Measurements from ENCODE around the gene OLFML2B. TPM values are rescaled to one million over a fixed set of nuclear protein-coding genes. Genes with fewer than 3 reads are reported as not detected.
A peak's percentile ranks its signal among the peaks of the same experiment; 100 is the strongest.

The OLFML2B gene
- total RNA-seq, 1 donor from 2014 or later = 29.7 TPM

- Histone ChIP-seq H3K9me3 (ENCODE audit: control insufficient read depth in 3 of 3, low read length in 3 of 3) (no peaks in the 10 kb centered on the region), H3K4me3 (ENCODE audit: low read length in 3 of 3) (no peak overlapping the region), H3K36me3 (ENCODE audit: control insufficient read depth in 3 of 3, insufficient read depth in 3 of 3, low read length in 3 of 3) (peaks cover 3 to 4% (median 3%) of the 10 kb centered on the region in 3 donors), H3K27ac (ENCODE audit: low read depth, low read length) (no peak overlapping the region), H3K4me1 (ENCODE audit: control insufficient read depth in 3 of 3, insufficient read depth in 3 of 3, low read length in 3 of 3) (peaks cover 16 to 36% (median 27%) of the 10 kb centered on the region in 3 donors), H3K9ac (ENCODE audit: low read depth in 1 of 3, low read length in 3 of 3) (no peak overlapping the region), H3K27me3 (ENCODE audit: control insufficient read depth in 3 of 3, insufficient read depth in 3 of 3, low read length in 3 of 3) (no peaks in the 10 kb centered on the region)
Measured at GRCh38 chr1:162013289-162013688, 10.4 kb downstream of the OLFML2B start.

GRCh38 chr1:162011337-162012012, 12.2 kb downstream of the OLFML2B start:
- H3K27ac ChIP-seq (ENCODE audit: low read depth, low read length) = no peak overlapping the region
- no peak overlapping the region for H3K4me3 ChIP-seq (ENCODE audit: low read length in 3 of 3)

GRCh38 chr1:162010175-162010506, 13.5 kb downstream of the OLFML2B start:
- Histone ChIP-seq H3K9ac (ENCODE audit: low read depth in 1 of 3, low read length in 3 of 3) (no peak overlapping the region), H3K4me1 (ENCODE audit: control insufficient read depth in 3 of 3, insufficient read depth in 3 of 3, low read length in 3 of 3) (peaks cover 16 to 48% (median 31%) of the 10 kb centered on the region in 3 donors), H3K36me3 (ENCODE audit: control insufficient read depth in 3 of 3, insufficient read depth in 3 of 3, low read length in 3 of 3) (peaks cover 2 to 9% (median 3%) of the 10 kb centered on the region in 3 donors), H3K4me3 (ENCODE audit: low read length in 3 of 3) (no peak overlapping the region), H3K27ac (ENCODE audit: low read depth, low read length) (no peak overlapping the region), H3K27me3 (ENCODE audit: control insufficient read depth in 3 of 3, insufficient read depth in 3 of 3, low read length in 3 of 3) (no peaks in the 10 kb centered on the region), H3K9me3 (ENCODE audit: control insufficient read depth in 3 of 3, low read length in 3 of 3) (no peaks in the 10 kb centered on the region)

More at GRCh38 chr1:162011337-162012012, 12.2 kb downstream of the OLFML2B start:
- Histone ChIP-seq H3K9me3 (ENCODE audit: control insufficient read depth in 3 of 3, low read length in 3 of 3) (no peaks in the 10 kb centered on the region), H3K36me3 (ENCODE audit: control insufficient read depth in 3 of 3, insufficient read depth in 3 of 3, low read length in 3 of 3) (peaks cover 2 to 4% (median 3%) of the 10 kb centered on the region in 3 donors), H3K9ac (ENCODE audit: low read depth in 1 of 3, low read length in 3 of 3) (no peak overlapping the region), H3K4me1 (ENCODE audit: control insufficient read depth in 3 of 3, insufficient read depth in 3 of 3, low read length in 3 of 3) (peaks cover 16 to 45% (median 31%) of the 10 kb centered on the region in 3 donors), H3K27me3 (ENCODE audit: control insufficient read depth in 3 of 3, insufficient read depth in 3 of 3, low read length in 3 of 3) (no peaks in the 10 kb centered on the region)

GRCh38 chr1:162009501-162010174, 14.0 kb downstream of the OLFML2B start:
- H3K27me3 ChIP-seq (ENCODE audit: control insufficient read depth in 3 of 3, insufficient read depth in 3 of 3, low read length in 3 of 3) = no peaks in the 10 kb centered on the region
- H3K4me1 ChIP-seq (ENCODE audit: control insufficient read depth in 3 of 3, insufficient read depth in 3 of 3, low read length in 3 of 3) = peaks cover 19 to 53% (median 34%) of the 10 kb centered on the region in 3 donors
- no peak overlapping the region for H3K27ac ChIP-seq (ENCODE audit: low read depth, low read length)
- H3K36me3 ChIP-seq (ENCODE audit: control insufficient read depth in 3 of 3, insufficient read depth in 3 of 3, low read length in 3 of 3) = peaks cover 0 to 10% (median 3%) of the 10 kb centered on the region in 3 donors
- H3K9me3 ChIP-seq (ENCODE audit: control insufficient read depth in 3 of 3, low read length in 3 of 3) = no peaks in the 10 kb centered on the region
- H3K9ac ChIP-seq (ENCODE audit: low read depth in 1 of 3, low read length in 3 of 3) = no peak overlapping the region
- H3K4me3 ChIP-seq (ENCODE audit: low read length in 3 of 3) = peak overlapping the region in 1 of 3 donors; percentile 29

GRCh38 chr1:162008799-162009198, 14.9 kb downstream of the OLFML2B start:
- Histone ChIP-seq H3K27me3 (ENCODE audit: control insufficient read depth in 3 of 3, insufficient read depth in 3 of 3, low read length in 3 of 3) (no peaks in the 10 kb centered on the region), H3K4me3 (ENCODE audit: low read length in 3 of 3) (no peak overlapping the region), H3K9me3 (ENCODE audit: control insufficient read depth in 3 of 3, low read length in 3 of 3) (no peaks in the 10 kb centered on the region), H3K36me3 (ENCODE audit: control insufficient read depth in 3 of 3, insufficient read depth in 3 of 3, low read length in 3 of 3) (peaks cover 0 to 10% (median 3%) of the 10 kb centered on the region in 3 donors), H3K27ac (ENCODE audit: low read depth, low read length) (no peak overlapping the region), H3K9ac (ENCODE audit: low read depth in 1 of 3, low read length in 3 of 3) (no peak overlapping the region), H3K4me1 (ENCODE audit: control insufficient read depth in 3 of 3, insufficient read depth in 3 of 3, low read length in 3 of 3) (peaks cover 27 to 61% (median 43%) of the 10 kb centered on the region in 3 donors)

GRCh38 chr1:162007466-162007865, 16.2 kb downstream of the OLFML2B start:
- H3K27ac ChIP-seq (ENCODE audit: low read depth, low read length) = no peak overlapping the region
- H3K9me3 ChIP-seq (ENCODE audit: control insufficient read depth in 3 of 3, low read length in 3 of 3) = no peaks in the 10 kb centered on the region
- H3K4me1 ChIP-seq (ENCODE audit: control insufficient read depth in 3 of 3, insufficient read depth in 3 of 3, low read length in 3 of 3) = peaks cover 37 to 71% (median 52%) of the 10 kb centered on the region in 3 donors
- H3K9ac ChIP-seq (ENCODE audit: low read depth in 1 of 3, low read length in 3 of 3) = no peak overlapping the region
- no peaks in the 10 kb centered on the region for H3K27me3 ChIP-seq (ENCODE audit: control insufficient read depth in 3 of 3, insufficient read depth in 3 of 3, low read length in 3 of 3)
- peaks cover 0 to 10% (median 3%) of the 10 kb centered on the region in 3 donors for H3K36me3 ChIP-seq (ENCODE audit: control insufficient read depth in 3 of 3, insufficient read depth in 3 of 3, low read length in 3 of 3)
- no peak overlapping the region for H3K4me3 ChIP-seq (ENCODE audit: low read length in 3 of 3)

- no peak overlapping the region for H3K27ac ChIP-seq (ENCODE audit: low read depth, low read length)
- peaks cover 34 to 60% (median 48%) of the 10 kb centered on the region in 3 donors for H3K4me1 ChIP-seq (ENCODE audit: control insufficient read depth in 3 of 3, insufficient read depth in 3 of 3, low read length in 3 of 3)
- H3K4me3 ChIP-seq (ENCODE audit: low read length in 3 of 3) = no peak overlapping the region
- peaks cover 0 to 10% (median 3%) of the 10 kb centered on the region in 3 donors for H3K36me3 ChIP-seq (ENCODE audit: control insufficient read depth in 3 of 3, insufficient read depth in 3 of 3, low read length in 3 of 3)
- no peak overlapping the region for H3K9ac ChIP-seq (ENCODE audit: low read depth in 1 of 3, low read length in 3 of 3)
- H3K9me3 ChIP-seq (ENCODE audit: control insufficient read depth in 3 of 3, low read length in 3 of 3) = no peaks in the 10 kb centered on the region
- no peaks in the 10 kb centered on the region for H3K27me3 ChIP-seq (ENCODE audit: control insufficient read depth in 3 of 3, insufficient read depth in 3 of 3, low read length in 3 of 3)
Measured at GRCh38 chr1:162006081-162006480, 17.6 kb downstream of the OLFML2B start.

- H3K9me3 ChIP-seq (ENCODE audit: control insufficient read depth in 3 of 3, low read length in 3 of 3) = no peaks in the 10 kb centered on the region
- peaks cover 24 to 44% (median 33%) of the 10 kb centered on the region in 3 donors for H3K4me1 ChIP-seq (ENCODE audit: control insufficient read depth in 3 of 3, insufficient read depth in 3 of 3, low read length in 3 of 3)
- peak overlapping the region; percentile 79 for H3K27ac ChIP-seq (ENCODE audit: low read depth, low read length)
- H3K4me3 ChIP-seq (ENCODE audit: low read length in 3 of 3) = no peak overlapping the region
- H3K27me3 ChIP-seq (ENCODE audit: control insufficient read depth in 3 of 3, insufficient read depth in 3 of 3, low read length in 3 of 3) = no peaks in the 10 kb centered on the region
- peaks cover 0 to 10% (median 0%) of the 10 kb centered on the region in 3 donors for H3K36me3 ChIP-seq (ENCODE audit: control insufficient read depth in 3 of 3, insufficient read depth in 3 of 3, low read length in 3 of 3)
- H3K9ac ChIP-seq (ENCODE audit: low read depth in 1 of 3, low read length in 3 of 3) = no peak overlapping the region
Measured at GRCh38 chr1:162004441-162004950, 19.2 kb downstream of the OLFML2B start.

- Histone ChIP-seq H3K9me3 (ENCODE audit: control insufficient read depth in 3 of 3, low read length in 3 of 3) (no peaks in the 10 kb centered on the region), H3K27ac (ENCODE audit: low read depth, low read length) (peak overlapping the region; percentile 79), H3K27me3 (ENCODE audit: control insufficient read depth in 3 of 3, insufficient read depth in 3 of 3, low read length in 3 of 3) (no peaks in the 10 kb centered on the region), H3K4me1 (ENCODE audit: control insufficient read depth in 3 of 3, insufficient read depth in 3 of 3, low read length in 3 of 3) (peaks cover 20 to 38% (median 26%) of the 10 kb centered on the region in 3 donors), H3K4me3 (ENCODE audit: low read length in 3 of 3) (peak overlapping the region in 2 of 3 donors; percentile 26 to 53), H3K36me3 (ENCODE audit: control insufficient read depth in 3 of 3, insufficient read depth in 3 of 3, low read length in 3 of 3) (peaks cover 0 to 10% (median under 1%) of the 10 kb centered on the region in 3 donors), H3K9ac (ENCODE audit: low read depth in 1 of 3, low read length in 3 of 3) (peak overlapping the region in 2 of 3 donors; percentile 40 to 71)
Measured at GRCh38 chr1:162003830-162004215, 19.8 kb downstream of the OLFML2B start.
